Loucy (cell line): Measurements from ENCODE around the gene C21orf58.
"Not testable (repeated sequence)": the region's sequence is repeated elsewhere in the genome, so short reads cannot be mapped to it uniquely, and the experiment has no call there.

ENCODE experiments used
- H2AFZ ChIP-seq: fragments of 200-600 bp; sonication (generic); 2 replicates; pipeline ENCODE4 v1.6.0; 2016; ENCODE audit warnings: antibody characterized with exemption, mild to moderate bottlenecking, low read length, moderate library complexity
- H3F3A ChIP-seq: fragments of 200-600 bp; 2 replicates; pipeline ENCODE4 v1.6.0; 2016; ENCODE audit warnings: antibody characterized with exemption, low read depth, mild to moderate bottlenecking
- H3K27me3 ChIP-seq: fragments of 200-600 bp; sonication (generic); 2 replicates; pipeline ENCODE4 v1.6.1; 2014; ENCODE audit warnings: low read length, mild to moderate bottlenecking; ENCODE audit not compliant: insufficient read depth, poor library complexity, severe bottlenecking
- H3K36me3 ChIP-seq: fragments of 200-600 bp; sonication (generic); 2 replicates; pipeline ENCODE4 v1.6.1; 2016; ENCODE audit warnings: low read length; ENCODE audit not compliant: insufficient read depth
- H3K4me1 ChIP-seq: fragments of 200-600 bp; sonication (generic); 2 replicates; pipeline ENCODE4 v1.5.1; 2014; ENCODE audit warnings: low read length, mild to moderate bottlenecking; ENCODE audit not compliant: insufficient read depth, poor library complexity, severe bottlenecking
- H3K4me2 ChIP-seq: fragments of 200-600 bp; sonication (generic); 2 replicates; pipeline ENCODE4 v1.6.0; 2014; ENCODE audit warnings: antibody characterized with exemption, low read length, low read depth, mild to moderate bottlenecking; ENCODE audit not compliant: poor library complexity, severe bottlenecking
- H3K4me3 ChIP-seq: fragments of 200-600 bp; sonication (generic); 2 replicates; pipeline ENCODE4 v1.5.1; 2014; ENCODE audit warnings: low read length, mild to moderate bottlenecking, mixed read lengths; ENCODE audit not compliant: poor library complexity, severe bottlenecking
- H3K79me2 ChIP-seq: fragments of 200-600 bp; sonication (generic); 2 replicates; pipeline ENCODE4 v1.6.1; 2014; ENCODE audit warnings: low read length; ENCODE audit not compliant: insufficient read depth
- H3K9ac ChIP-seq: fragments of 200-600 bp; sonication (generic); 2 replicates; pipeline ENCODE4 v1.6.0; 2014; ENCODE audit warnings: mild to moderate bottlenecking, low read depth, low read length, moderate library complexity; ENCODE audit not compliant: poor library complexity, severe bottlenecking
- H3K9me2 ChIP-seq: fragments of 200-600 bp; sonication (generic); replicated peaks from 2 replicates; pipeline ENCODE4 v1.6.1; 2016; ENCODE audit warnings: low read depth, low read length, mixed read lengths
- H3K9me3 ChIP-seq: fragments of 200-600 bp; sonication (generic); 2 replicates; pipeline ENCODE4 v1.6.1; 2014; ENCODE audit warnings: mild to moderate bottlenecking, antibody characterized with exemption, low read length, low read depth; ENCODE audit not compliant: insufficient read depth
- H4K20me1 ChIP-seq: fragments of 200-600 bp; sonication (generic); 2 replicates; pipeline ENCODE4 v1.6.0; 2014; ENCODE audit warnings: antibody characterized with exemption, low read length, mild to moderate bottlenecking; ENCODE audit not compliant: insufficient read depth, poor library complexity, severe bottlenecking
- EZH2phosphoT487 ChIP-seq: fragments of 200-600 bp; IDR thresholded peaks from 2 replicates; pipeline ENCODE4 v1.6.1; 2018; ENCODE audit warnings: antibody characterized with exemption, mild to moderate bottlenecking, moderate library complexity, borderline replicate concordance
- TF ChIP-seq, protein P1 (sequence below): fragments of 200-600 bp; sonication (generic); conservative IDR thresholded peaks from 2 replicates; pipeline ENCODE4 v1.5.1; 2014; ENCODE audit warnings: mild to moderate bottlenecking, antibody characterized with exemption, low read length

C21orf58 gene

GRCh38 chr21:46323710-46324389 is at the start of gene C21orf58, which contains the start of gene PCNT:
Gene C21orf58 (minus strand): TSS chr21:46323870. CDS start chr21:46322738, 1,132 bp downstream.
Gene PCNT (plus strand): TSS chr21:46324156. CDS start chr21:46324229, 73 bp downstream.
- Histone ChIP-seq H3K4me1 (peaks cover 49% of the 10 kb centered on the region), H3K4me2 (peak within 1 kb of the TSS; percentile 99), H2AFZ (peak within 1 kb of the TSS; percentile 78), H3K36me3 (peaks cover 4% of the 10 kb centered on the region; the same call in 1 of the 2 replicates), H3K4me3 (peak within 1 kb of the TSS; percentile 99), H3F3A (peaks cover 16% of the 10 kb centered on the region), H3K9me2 (no peaks in the 10 kb centered on the region), H3K79me2 (peaks cover 81% of the 10 kb centered on the region), H3K27me3 (peaks cover 17% of the 10 kb centered on the region), H3K9me3 (no peaks in the 10 kb centered on the region), H4K20me1 (peaks cover 38% of the 10 kb centered on the region), H3K9ac (peak within 1 kb of the TSS; percentile 100)
- TF ChIP-seq, protein P1, sequence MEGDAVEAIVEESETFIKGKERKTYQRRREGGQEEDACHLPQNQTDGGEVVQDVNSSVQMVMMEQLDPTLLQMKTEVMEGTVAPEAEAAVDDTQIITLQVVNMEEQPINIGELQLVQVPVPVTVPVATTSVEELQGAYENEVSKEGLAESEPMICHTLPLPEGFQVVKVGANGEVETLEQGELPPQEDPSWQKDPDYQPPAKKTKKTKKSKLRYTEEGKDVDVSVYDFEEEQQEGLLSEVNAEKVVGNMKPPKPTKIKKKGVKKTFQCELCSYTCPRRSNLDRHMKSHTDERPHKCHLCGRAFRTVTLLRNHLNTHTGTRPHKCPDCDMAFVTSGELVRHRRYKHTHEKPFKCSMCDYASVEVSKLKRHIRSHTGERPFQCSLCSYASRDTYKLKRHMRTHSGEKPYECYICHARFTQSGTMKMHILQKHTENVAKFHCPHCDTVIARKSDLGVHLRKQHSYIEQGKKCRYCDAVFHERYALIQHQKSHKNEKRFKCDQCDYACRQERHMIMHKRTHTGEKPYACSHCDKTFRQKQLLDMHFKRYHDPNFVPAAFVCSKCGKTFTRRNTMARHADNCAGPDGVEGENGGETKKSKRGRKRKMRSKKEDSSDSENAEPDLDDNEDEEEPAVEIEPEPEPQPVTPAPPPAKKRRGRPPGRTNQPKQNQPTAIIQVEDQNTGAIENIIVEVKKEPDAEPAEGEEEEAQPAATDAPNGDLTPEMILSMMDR, result no peak
- no peak for TF ChIP-seq EZH2phosphoT487

GRCh38 chr21:46372947-46373346 is 49.3 kb upstream of the C21orf58 start:
- not testable (repeated sequence) for H2AFZ ChIP-seq, H3K9me3 ChIP-seq, H3K9ac ChIP-seq, H3F3A ChIP-seq, H3K4me3 ChIP-seq, H3K4me2 ChIP-seq, H3K9me2 ChIP-seq, H3K27me3 ChIP-seq
- Histone ChIP-seq H3K36me3 (peaks cover 41% of the 10 kb centered on the region; the same call in 1 of the 2 replicates), H3K79me2 (peaks cover 70% of the 10 kb centered on the region; the same call in 1 of the 2 replicates), H4K20me1 (peaks cover 12% of the 10 kb centered on the region), H3K4me1 (peaks cover 11% of the 10 kb centered on the region)

DNA sequence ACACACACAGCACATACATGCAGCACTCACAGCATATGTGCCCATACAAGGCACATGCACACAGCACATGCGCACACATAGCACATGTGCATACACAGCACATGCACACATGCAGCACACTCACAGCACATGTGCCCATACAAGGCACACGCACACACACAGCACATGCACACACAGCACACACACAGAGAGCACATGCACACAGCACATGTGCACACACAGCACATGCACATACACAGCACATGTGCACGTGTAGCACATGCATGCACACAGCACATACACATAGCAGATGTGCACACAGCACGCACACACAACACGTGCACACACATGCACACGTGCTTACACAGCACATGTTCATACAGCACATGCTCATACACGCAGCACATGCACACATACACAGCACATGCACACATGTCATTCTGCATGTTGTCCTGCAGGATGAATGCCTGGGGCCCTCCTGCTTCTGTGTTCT is 48.4 kb upstream of the C21orf58 start:
- H3K9me3 ChIP-seq, result no peaks in the 10 kb centered on the region
- peaks cover 4% of the 10 kb centered on the region for H4K20me1 ChIP-seq
- H3K9ac ChIP-seq, result no peak overlapping the region
- no peak for TF ChIP-seq EZH2phosphoT487
- TF ChIP-seq, protein P1, result no peak
- no peak overlapping the region for H3K4me3 ChIP-seq
- H3K9me2 ChIP-seq, result no peaks in the 10 kb centered on the region
- no peak overlapping the region for H3K4me2 ChIP-seq
- peaks cover 11% of the 10 kb centered on the region for H3K4me1 ChIP-seq
- peaks cover 67% of the 10 kb centered on the region; the same call in 1 of the 2 replicates for H3K79me2 ChIP-seq
- no peaks in the 10 kb centered on the region for H3K27me3 ChIP-seq
- no peak overlapping the region for H2AFZ ChIP-seq
- no peaks in the 10 kb centered on the region for H3F3A ChIP-seq
- peaks cover 43% of the 10 kb centered on the region; the same call in 1 of the 2 replicates for H3K36me3 ChIP-seq
